HG02973 (cell line): ENCODE results near the gene C1orf56.

Experiments
- ATAC-seq: cut with Tn5 transposase; IDR thresholded peaks from one replicate; pipeline ENCODE4 v1.9.1; 2021; ENCODE audit warnings: moderate library complexity; ENCODE audit not compliant: unreplicated experiment

The C1orf56 gene

GRCh38 chr1:151047591-151047924 lies at the start of gene C1orf56:
TSS of gene C1orf56 (plus strand) at chr1:151047751. CDS start at chr1:151047848, 97 bp downstream.
- ATAC-seq = peak; percentile 36

GRCh38 chr1:150997949-150998348 lies 49.6 kb upstream of the C1orf56 start:
- ATAC-seq = no peak

GRCh38 chr1:150999051-150999674 lies 48.4 kb upstream of the C1orf56 start:
- no peak for ATAC-seq

GRCh38 chr1:150999926-151000325 lies 47.6 kb upstream of the C1orf56 start:
- no peak for ATAC-seq

- ATAC-seq = no peak
These were observed 47.1 kb upstream of the C1orf56 start for GRCh38 chr1:151000408-151000807.

- ATAC-seq = no peak
These were observed 45.9 kb upstream of the C1orf56 start for GRCh38 chr1:151001602-151002001.

GRCh38 chr1:151002051-151002450 lies 45.5 kb upstream of the C1orf56 start:
- ATAC-seq = no peak

GRCh38 chr1:151002611-151003010 lies 44.9 kb upstream of the C1orf56 start:
- no peak for ATAC-seq

GRCh38 chr1:151003180-151003579 lies 44.4 kb upstream of the C1orf56 start:
- ATAC-seq = no peak

- ATAC-seq = no peak
These were observed 41.7 kb upstream of the C1orf56 start for GRCh38 chr1:151005729-151006319.

GRCh38 chr1:151006327-151007052 lies 41.1 kb upstream of the C1orf56 start, which contains the start of gene MINDY1:
TSS of gene MINDY1 (minus strand) at chr1:151006902. CDS start at chr1:151002617, 4,285 bp downstream.
- no peak for ATAC-seq

GRCh38 chr1:151007853-151008243 lies 39.7 kb upstream of the C1orf56 start:
- no peak for ATAC-seq

- peak; percentile 74 for ATAC-seq
These were observed 39.0 kb upstream of the C1orf56 start, which contains the start of gene PRUNE1 for GRCh38 chr1:151008244-151009205. TSS of gene PRUNE1 (plus strand) at chr1:151008449. CDS start at chr1:151008633, 184 bp downstream.

- no peak for ATAC-seq
These were observed 38.4 kb upstream of the C1orf56 start for GRCh38 chr1:151009206-151009587.

GRCh38 chr1:151009674-151010345 lies 37.7 kb upstream of the C1orf56 start:
- ATAC-seq = no peak

GRCh38 chr1:151010346-151010726 lies 37.2 kb upstream of the C1orf56 start:
- no peak for ATAC-seq

GRCh38 chr1:151011154-151011850 lies 36.2 kb upstream of the C1orf56 start:
- ATAC-seq = no peak

- no peak for ATAC-seq
These were observed 34.7 kb upstream of the C1orf56 start for GRCh38 chr1:151012684-151013471.

GRCh38 chr1:151013518-151013917 lies 34.0 kb upstream of the C1orf56 start:
- no peak for ATAC-seq
